ENCODE data around the gene ANKS6. TPM values are rescaled to one million over a fixed set of nuclear protein-coding genes. Genes with fewer than 3 reads are reported as not detected.

ANKS6 gene
- total RNA-seq, 1 experiment from 2014 or later, result 46.3 TPM

- H2BK15ac ChIP-seq (ENCODE audit: low read depth, low read length), result no peak overlapping the region
Measured at GRCh38 chr9:98795295-98795955, 930 bp downstream of the ANKS6 start.

More at GRCh38 chr9:98795295-98795955, 930 bp downstream of the ANKS6 start:
- Histone ChIP-seq H2AK5ac (ENCODE audit: insufficient read length, low read length) (no peak overlapping the region), H3K79me2 (ENCODE audit: insufficient read depth, low read length) (peaks cover 6% of the 10 kb centered on the region; the same call in 1 of the 2 replicates), H3K4me1 (ENCODE audit: insufficient read depth, low read length) (peaks cover 4% of the 10 kb centered on the region; the same call in 1 of the 2 replicates), H3K18ac (ENCODE audit: insufficient read length, low read depth, low read length) (no peak overlapping the region), H4K20me1 (ENCODE audit: control insufficient read depth, insufficient read depth, insufficient read length) (peaks cover 4% of the 10 kb centered on the region), H3K9ac (ENCODE audit: extremely low read depth, insufficient read length, low read length) (no peak overlapping the region), H4K8ac (replicated peaks; ENCODE audit: insufficient read length, low read depth, low read length) (no peak overlapping the region), H2BK5ac (ENCODE audit: insufficient read length, low read length) (no peak overlapping the region), H3K9me3 (ENCODE audit: control insufficient read depth, low read depth, low read length) (no peaks in the 10 kb centered on the region), H3K27me3 (ENCODE audit: insufficient read depth, low read length) (no peaks in the 10 kb centered on the region), H2BK20ac (ENCODE audit: low read depth, low read length, poor library complexity, severe bottlenecking) (no peak overlapping the region), H3K4ac (ENCODE audit: low read depth, low read length) (no peak overlapping the region), H4K91ac (ENCODE audit: insufficient read length, low read depth, low read length) (no peak overlapping the region), H4K5ac (ENCODE audit: insufficient read length, low read depth, low read length) (no peak overlapping the region), H2BK12ac (ENCODE audit: insufficient read length, low read depth, low read length) (no peak overlapping the region), H3K23me2 (ENCODE audit: insufficient read length, low read depth, low read length, poor library complexity, severe bottlenecking) (peaks cover 8% of the 10 kb centered on the region), H3T11ph (ENCODE audit: low read length) (no peak overlapping the region), H2BK120ac (ENCODE audit: low read depth, low read length, poor library complexity, severe bottlenecking) (no peak overlapping the region), H3K56ac (ENCODE audit: insufficient read length, low read depth, low read length) (no peak overlapping the region), H2AFZ (ENCODE audit: low read length) (no peak overlapping the region), H3K23ac (ENCODE audit: insufficient read length, low read depth, low read length) (no peak overlapping the region), H3K4me2 (ENCODE audit: insufficient read depth, insufficient read length, low read length) (peak overlapping the region; percentile 81), H3K27ac (ENCODE audit: insufficient read length, low read depth, low read length) (no peak overlapping the region), H3K14ac (ENCODE audit: insufficient read depth, low read length) (no peak overlapping the region), H3K79me1 (ENCODE audit: insufficient read depth, low read depth, low read length, poor library complexity, severe bottlenecking) (peaks cover 3% of the 10 kb centered on the region)
- TF ChIP-seq CTCF (conservative IDR thresholded peaks at IDR 0.05), result no peak
- Mint-ChIP-seq H3K9me3 (peaks cover 9 to 13% of the 10 kb centered on the region in 2 experiments), H3K27me3 (ENCODE audit: low read depth) (peaks cover 15% of the 10 kb centered on the region), H3K4me1 (peaks cover 47 to 58% of the 10 kb centered on the region in 2 experiments), H3K36me3 (ENCODE audit: insufficient read depth in 1 of 3, low read depth in 3 of 3) (peaks cover 14 to 23% (median 15%) of the 10 kb centered on the region in 3 experiments; a peak in 6 of 7 replicates), H3K4me3 (peak overlapping the region; percentile 66 to 85), H3K27ac (peak overlapping the region in 1 of 3 experiments; percentile 68; a peak in 2 of 7 replicates)
- DNase-seq, result no peak
- WGBS (ENCODE audit: extremely low coverage, insufficient read length, low lambda C conversion rate), result no CpG with 5 or more reads among the region's 12 CpGs
